Mucosa of rectum (tissue), 2 donors: ENCODE results near the gene TACC3.

Experiments used
- H3K27ac ChIP-seq, 2 donors: one replicate each; pipeline ENCODE4 v1.7.0; 2013; ENCODE audit warnings: inconsistent platforms in 2 of 2, low read depth in 2 of 2, low read length in 2 of 2
- H3K27me3 ChIP-seq, 2 donors: one replicate each; pipeline ENCODE4 v1.7.0; 2013; ENCODE audit warnings: low read length in 2 of 2; ENCODE audit not compliant: control insufficient read depth in 2 of 2, insufficient read depth in 2 of 2
- H3K36me3 ChIP-seq, 2 donors: one replicate each; pipeline ENCODE4 v1.7.0; 2013; ENCODE audit warnings: low read length in 2 of 2; ENCODE audit not compliant: control insufficient read depth in 2 of 2, insufficient read depth in 2 of 2
- H3K4me1 ChIP-seq, 2 donors: one replicate each; pipeline ENCODE4 v1.7.0; 2013; ENCODE audit warnings: low read length in 2 of 2, mild to moderate bottlenecking in 1 of 2; ENCODE audit not compliant: control insufficient read depth in 2 of 2, insufficient read depth in 2 of 2
- H3K4me3 ChIP-seq, 2 donors: one replicate each; pipeline ENCODE4 v1.7.0; 2013; ENCODE audit warnings: low read length in 2 of 2
- H3K9ac ChIP-seq, 2 donors: one replicate each; pipeline ENCODE4 v1.7.0; 2013; ENCODE audit warnings: low read length in 2 of 2, low read depth in 1 of 2, mild to moderate bottlenecking in 1 of 2
- H3K9me3 ChIP-seq, 2 donors: one replicate each; pipeline ENCODE4 v1.7.0; 2013; ENCODE audit warnings: low read length in 2 of 2; ENCODE audit not compliant: control insufficient read depth in 2 of 2
- donor health status: healthy.
- donor health status: Normal muscosa, but diverticular disease.

TACC3 gene

GRCh38 chr4:1723131-1723801 lies 1.9 kb downstream of the TACC3 start:
- H3K9me3 ChIP-seq, result no peaks in the 10 kb centered on the region
- H3K27ac ChIP-seq, result peak overlapping the region; percentile 72 to 81
- H3K9ac ChIP-seq, result peak overlapping the region in 1 of 2 donors; percentile 35
- H3K4me1 ChIP-seq, result peaks cover 27 to 39% of the 10 kb centered on the region in 2 donors
- H3K4me3 ChIP-seq, result peak overlapping the region; percentile 45 to 57
- no peaks in the 10 kb centered on the region for H3K27me3 ChIP-seq
- peaks cover 1 to 10% of the 10 kb centered on the region in 2 donors for H3K36me3 ChIP-seq

GRCh38 chr4:1725521-1725920 lies 4.2 kb downstream of the TACC3 start:
- Histone ChIP-seq H3K27ac (no peak overlapping the region), H3K36me3 (peaks cover 0 to 7% of the 10 kb centered on the region in 2 donors), H3K9me3 (no peaks in the 10 kb centered on the region), H3K4me3 (no peak overlapping the region), H3K9ac (no peak overlapping the region), H3K27me3 (no peaks in the 10 kb centered on the region), H3K4me1 (peaks cover 16 to 22% of the 10 kb centered on the region in 2 donors)

GRCh38 chr4:1726146-1726934 lies 5.0 kb downstream of the TACC3 start:
- peaks cover 16 to 22% of the 10 kb centered on the region in 2 donors for H3K4me1 ChIP-seq
- peak overlapping the region in 1 of 2 donors; percentile 32 for H3K27ac ChIP-seq
- H3K9ac ChIP-seq, result no peak overlapping the region
- no peaks in the 10 kb centered on the region for H3K9me3 ChIP-seq
- H3K4me3 ChIP-seq, result peak overlapping the region in 1 of 2 donors; percentile 20
- H3K27me3 ChIP-seq, result no peaks in the 10 kb centered on the region
- H3K36me3 ChIP-seq, result peaks cover 4 to 13% of the 10 kb centered on the region in 2 donors

GRCh38 chr4:1727117-1728031 lies 6.1 kb downstream of the TACC3 start:
- H3K27me3 ChIP-seq, result no peaks in the 10 kb centered on the region
- H3K4me3 ChIP-seq, result no peak overlapping the region
- H3K27ac ChIP-seq, result no peak overlapping the region
- peaks cover 8 to 14% of the 10 kb centered on the region in 2 donors for H3K4me1 ChIP-seq
- H3K36me3 ChIP-seq, result peaks cover 4 to 16% of the 10 kb centered on the region in 2 donors
- H3K9me3 ChIP-seq, result no peaks in the 10 kb centered on the region
- no peak overlapping the region for H3K9ac ChIP-seq

- no peaks in the 10 kb centered on the region for H3K9me3 ChIP-seq
- H3K4me1 ChIP-seq, result peaks cover 6 to 7% of the 10 kb centered on the region in 2 donors
- no peak overlapping the region for H3K27ac ChIP-seq
- H3K9ac ChIP-seq, result no peak overlapping the region
- no peak overlapping the region for H3K4me3 ChIP-seq
- H3K36me3 ChIP-seq, result peaks cover 6 to 22% of the 10 kb centered on the region in 2 donors
- no peaks in the 10 kb centered on the region for H3K27me3 ChIP-seq
Observed at GRCh38 chr4:1728061-1728980, 7.0 kb downstream of the TACC3 start.

- Histone ChIP-seq H3K27me3 (no peaks in the 10 kb centered on the region), H3K36me3 (peaks cover 6 to 22% of the 10 kb centered on the region in 2 donors), H3K4me1 (peaks cover 6 to 7% of the 10 kb centered on the region in 2 donors), H3K9me3 (no peaks in the 10 kb centered on the region), H3K4me3 (no peak overlapping the region), H3K27ac (no peak overlapping the region), H3K9ac (no peak overlapping the region)
Observed at GRCh38 chr4:1730532-1731135, 9.3 kb downstream of the TACC3 start.

- peaks cover 2 to 7% of the 10 kb centered on the region in 2 donors for H3K4me1 ChIP-seq
- H3K27ac ChIP-seq, result no peak overlapping the region
- no peaks in the 10 kb centered on the region for H3K9me3 ChIP-seq
- H3K4me3 ChIP-seq, result no peak overlapping the region
- H3K27me3 ChIP-seq, result no peaks in the 10 kb centered on the region
- H3K36me3 ChIP-seq, result peaks cover 6 to 23% of the 10 kb centered on the region in 2 donors
- no peak overlapping the region for H3K9ac ChIP-seq
Observed at GRCh38 chr4:1731180-1731579, 9.9 kb downstream of the TACC3 start.

GRCh38 chr4:1732911-1733310 lies 11.6 kb downstream of the TACC3 start:
- peaks cover 16 to 34% of the 10 kb centered on the region in 2 donors for H3K36me3 ChIP-seq
- H3K9ac ChIP-seq, result no peak overlapping the region
- H3K4me1 ChIP-seq, result peaks cover 0 to 1% of the 10 kb centered on the region in 2 donors
- no peak overlapping the region for H3K4me3 ChIP-seq
- H3K27me3 ChIP-seq, result no peaks in the 10 kb centered on the region
- no peak overlapping the region for H3K27ac ChIP-seq
- peaks cover 0 to under 1% of the 10 kb centered on the region in 2 donors for H3K9me3 ChIP-seq

- no peak overlapping the region for H3K27ac ChIP-seq
- no peaks in the 10 kb centered on the region for H3K4me1 ChIP-seq
- H3K9me3 ChIP-seq, result peaks cover 0 to 6% of the 10 kb centered on the region in 2 donors
- H3K4me3 ChIP-seq, result no peak overlapping the region
- H3K27me3 ChIP-seq, result no peaks in the 10 kb centered on the region
- H3K36me3 ChIP-seq, result peaks cover 21 to 38% of the 10 kb centered on the region in 2 donors
- no peak overlapping the region for H3K9ac ChIP-seq
Observed at GRCh38 chr4:1735215-1735614, 13.9 kb downstream of the TACC3 start.
